ENCODE data around the gene MED22.

DNA sequence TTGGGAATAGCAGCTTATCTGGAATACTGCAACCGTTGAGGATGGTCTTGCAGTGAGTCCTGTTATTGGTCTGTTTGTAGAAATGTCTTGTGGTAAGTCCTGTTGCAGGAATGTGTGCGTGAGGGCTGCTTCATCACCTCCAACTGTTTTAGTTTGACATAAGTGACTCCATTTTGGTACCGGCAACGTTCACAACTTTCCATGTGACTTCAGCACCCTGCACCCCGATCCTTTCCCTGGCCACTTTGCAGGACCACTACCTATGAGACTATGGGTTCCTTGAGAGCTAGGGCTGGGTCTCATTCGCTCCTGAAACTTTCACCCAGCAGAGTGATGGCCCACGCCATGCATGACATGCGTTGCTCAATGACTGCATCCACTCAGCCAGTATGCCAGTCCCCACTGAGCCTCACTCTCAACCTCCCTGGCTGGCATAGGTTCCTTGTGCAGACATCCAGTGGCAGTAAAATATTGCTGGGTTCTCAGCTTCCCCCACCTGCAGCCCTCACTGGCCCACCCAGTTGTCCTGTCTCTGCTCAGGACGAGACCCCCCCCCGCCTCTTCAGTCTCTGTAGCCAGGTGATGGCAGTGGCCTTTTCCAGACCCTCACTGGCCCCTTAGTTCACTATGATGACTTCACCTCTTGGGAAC, 20.0 kb downstream of the MED22 start:
- TF ChIP-seq, protein P1, sequence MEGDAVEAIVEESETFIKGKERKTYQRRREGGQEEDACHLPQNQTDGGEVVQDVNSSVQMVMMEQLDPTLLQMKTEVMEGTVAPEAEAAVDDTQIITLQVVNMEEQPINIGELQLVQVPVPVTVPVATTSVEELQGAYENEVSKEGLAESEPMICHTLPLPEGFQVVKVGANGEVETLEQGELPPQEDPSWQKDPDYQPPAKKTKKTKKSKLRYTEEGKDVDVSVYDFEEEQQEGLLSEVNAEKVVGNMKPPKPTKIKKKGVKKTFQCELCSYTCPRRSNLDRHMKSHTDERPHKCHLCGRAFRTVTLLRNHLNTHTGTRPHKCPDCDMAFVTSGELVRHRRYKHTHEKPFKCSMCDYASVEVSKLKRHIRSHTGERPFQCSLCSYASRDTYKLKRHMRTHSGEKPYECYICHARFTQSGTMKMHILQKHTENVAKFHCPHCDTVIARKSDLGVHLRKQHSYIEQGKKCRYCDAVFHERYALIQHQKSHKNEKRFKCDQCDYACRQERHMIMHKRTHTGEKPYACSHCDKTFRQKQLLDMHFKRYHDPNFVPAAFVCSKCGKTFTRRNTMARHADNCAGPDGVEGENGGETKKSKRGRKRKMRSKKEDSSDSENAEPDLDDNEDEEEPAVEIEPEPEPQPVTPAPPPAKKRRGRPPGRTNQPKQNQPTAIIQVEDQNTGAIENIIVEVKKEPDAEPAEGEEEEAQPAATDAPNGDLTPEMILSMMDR (IDR thresholded peaks at IDR 0.05) = no peak
- TF ChIP-seq EZH2phosphoT487 (IDR thresholded peaks at IDR 0.05) (no peak), EZH2 (IDR thresholded peaks at IDR 0.05) (no peak)

Measured in neural progenitor cell (in vitro differentiated cells).